Measurements from ENCODE around the gene F13A1. TPM values are rescaled to one million over a fixed set of nuclear protein-coding genes. Genes with fewer than 3 reads are reported as not detected.

Gene F13A1
- polyA plus RNA-seq, 1 donor (not counting 4 experiments of a cell fraction or from before 2014, with no cell fraction given): not detected

DNA sequence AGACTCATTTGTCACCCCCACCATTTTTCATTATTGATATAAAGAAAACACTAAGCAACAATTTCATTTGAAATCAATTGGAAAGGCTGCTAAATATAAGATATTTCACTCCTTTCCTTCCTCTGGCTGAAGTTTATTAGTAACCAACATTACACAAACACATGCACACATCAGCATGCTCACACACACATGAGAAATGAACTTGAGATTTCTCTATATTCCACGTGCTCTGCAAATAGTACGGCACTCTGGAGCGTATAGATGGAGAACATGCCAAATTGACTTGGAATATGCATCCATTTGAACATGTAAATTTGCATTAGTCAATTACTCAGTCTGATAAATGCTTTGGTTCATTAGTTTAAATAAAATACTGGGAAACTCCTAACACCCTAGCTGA lies 37.1 kb upstream of the F13A1 start:
- H4K20me1 ChIP-seq (ENCODE audit: control insufficient read depth, extremely low read depth, insufficient read depth, low read length): no peaks in the 10 kb centered on the region
- H2AFZ ChIP-seq (ENCODE audit: control insufficient read depth, low read length): no peak overlapping the region
- no peaks in the 10 kb centered on the region for H3K27me3 ChIP-seq (ENCODE audit: control insufficient read depth, extremely low read depth, insufficient read depth, low read length)
- no peaks in the 10 kb centered on the region for H3K9me3 ChIP-seq (ENCODE audit: control insufficient read depth, low read depth, low read length)
- DNase-seq (ENCODE audit: low read depth, low spot score) (no peak), FAIRE-seq (no peak)
- dilution Hi-C loops (cut with MboI; ENCODE audit: extremely low pct_ligation_motif_present, low sequenced_read_pairs): no loop called here
- H3K79me2 ChIP-seq (ENCODE audit: control insufficient read depth, insufficient read depth, low read length): no peaks in the 10 kb centered on the region
- H3K9ac ChIP-seq (ENCODE audit: control insufficient read depth, extremely low read depth, insufficient read depth, low read length): no peak overlapping the region
- TF ChIP-seq, protein P1, sequence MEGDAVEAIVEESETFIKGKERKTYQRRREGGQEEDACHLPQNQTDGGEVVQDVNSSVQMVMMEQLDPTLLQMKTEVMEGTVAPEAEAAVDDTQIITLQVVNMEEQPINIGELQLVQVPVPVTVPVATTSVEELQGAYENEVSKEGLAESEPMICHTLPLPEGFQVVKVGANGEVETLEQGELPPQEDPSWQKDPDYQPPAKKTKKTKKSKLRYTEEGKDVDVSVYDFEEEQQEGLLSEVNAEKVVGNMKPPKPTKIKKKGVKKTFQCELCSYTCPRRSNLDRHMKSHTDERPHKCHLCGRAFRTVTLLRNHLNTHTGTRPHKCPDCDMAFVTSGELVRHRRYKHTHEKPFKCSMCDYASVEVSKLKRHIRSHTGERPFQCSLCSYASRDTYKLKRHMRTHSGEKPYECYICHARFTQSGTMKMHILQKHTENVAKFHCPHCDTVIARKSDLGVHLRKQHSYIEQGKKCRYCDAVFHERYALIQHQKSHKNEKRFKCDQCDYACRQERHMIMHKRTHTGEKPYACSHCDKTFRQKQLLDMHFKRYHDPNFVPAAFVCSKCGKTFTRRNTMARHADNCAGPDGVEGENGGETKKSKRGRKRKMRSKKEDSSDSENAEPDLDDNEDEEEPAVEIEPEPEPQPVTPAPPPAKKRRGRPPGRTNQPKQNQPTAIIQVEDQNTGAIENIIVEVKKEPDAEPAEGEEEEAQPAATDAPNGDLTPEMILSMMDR (optimal IDR thresholded peaks at IDR 0.05 in 1 of 3, IDR thresholded peaks at IDR 0.05 in 1 of 3, conservative IDR thresholded peaks at IDR 0.05 in 1 of 3; ENCODE audit: extremely low read depth in 1 of 3, insufficient read depth in 2 of 3, low read length in 3 of 3): no peak
- no peak for TF ChIP-seq EZH2 (IDR thresholded peaks at IDR 0.05; ENCODE audit: low read length)
- H3K4me2 ChIP-seq (ENCODE audit: control insufficient read depth, extremely low read depth, insufficient read depth, low read depth, low read length): no peak overlapping the region
- H3K27ac ChIP-seq (ENCODE audit: control insufficient read depth, insufficient read depth, low read length): no peak overlapping the region
- H3K4me3 ChIP-seq (ENCODE audit: control insufficient read depth in 2 of 3, extremely low read depth in 1 of 3, insufficient read depth in 2 of 3, low read depth in 1 of 3, low read length in 3 of 3): no peak overlapping the region
- H3K9me1 ChIP-seq (ENCODE audit: control insufficient read depth, extremely low read depth, insufficient read depth, low read length): no peaks in the 10 kb centered on the region
- H3K36me3 ChIP-seq (ENCODE audit: control insufficient read depth in 2 of 2, extremely low read depth in 1 of 2, insufficient read depth in 2 of 2, low read length in 2 of 2): no peaks in the 10 kb centered on the region
- H3K4me1 ChIP-seq (ENCODE audit: control insufficient read depth, extremely low read depth, insufficient read depth, low read length): no peaks in the 10 kb centered on the region

DNA sequence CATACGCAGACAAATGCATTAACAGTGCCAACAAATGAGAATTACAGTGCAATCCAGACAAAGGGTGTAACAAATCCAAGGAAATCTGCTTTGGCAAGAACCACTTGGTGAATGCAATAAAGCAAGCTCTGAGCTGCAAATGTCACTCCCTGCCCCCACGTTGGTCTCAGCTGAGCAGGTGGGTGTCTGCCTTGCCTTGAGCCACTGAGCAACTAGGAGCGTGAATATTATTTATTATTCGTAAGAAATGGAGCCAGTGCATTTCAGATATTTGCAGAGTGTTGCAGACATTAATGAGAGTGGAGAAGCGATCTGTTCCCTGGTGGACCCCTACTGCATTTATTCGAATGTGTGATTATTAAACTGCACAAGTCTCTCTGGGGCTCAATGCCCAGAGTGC lies 36.6 kb upstream of the F13A1 start:
- dilution Hi-C loops (cut with MboI; ENCODE audit: extremely low pct_ligation_motif_present, low sequenced_read_pairs): no loop called here
- no peak for FAIRE-seq

DNA sequence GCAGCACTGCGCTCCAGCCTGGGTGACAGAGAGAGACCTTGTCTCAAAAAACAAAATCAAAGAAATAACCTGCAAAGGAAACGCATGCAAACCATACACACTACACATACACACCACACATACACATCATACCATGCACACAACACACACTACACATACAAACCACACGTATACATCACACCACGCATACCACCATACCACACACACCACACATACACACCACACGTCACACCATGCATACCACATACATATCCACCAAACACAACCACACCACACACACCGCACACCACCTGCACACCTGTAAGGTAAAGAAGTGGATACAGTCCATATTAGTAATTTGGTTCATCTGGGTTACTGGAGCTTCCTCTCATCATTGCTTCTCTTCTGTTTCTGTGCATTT lies 32.3 kb upstream of the F13A1 start:
- Histone ChIP-seq H3K9me3 (ENCODE audit: control insufficient read depth, low read depth, low read length) (no peaks in the 10 kb centered on the region), H3K9me1 (ENCODE audit: control insufficient read depth, extremely low read depth, insufficient read depth, low read length) (no peaks in the 10 kb centered on the region), H3K4me3 (ENCODE audit: control insufficient read depth in 2 of 3, extremely low read depth in 1 of 3, insufficient read depth in 2 of 3, low read depth in 1 of 3, low read length in 3 of 3) (no peak overlapping the region), H3K27ac (ENCODE audit: control insufficient read depth, insufficient read depth, low read length) (no peak overlapping the region), H3K4me1 (ENCODE audit: control insufficient read depth, extremely low read depth, insufficient read depth, low read length) (no peaks in the 10 kb centered on the region), H4K20me1 (ENCODE audit: control insufficient read depth, extremely low read depth, insufficient read depth, low read length) (no peaks in the 10 kb centered on the region), H3K79me2 (ENCODE audit: control insufficient read depth, insufficient read depth, low read length) (no peaks in the 10 kb centered on the region), H3K4me2 (ENCODE audit: control insufficient read depth, extremely low read depth, insufficient read depth, low read depth, low read length) (no peak overlapping the region), H2AFZ (ENCODE audit: control insufficient read depth, low read length) (no peak overlapping the region), H3K9ac (ENCODE audit: control insufficient read depth, extremely low read depth, insufficient read depth, low read length) (no peak overlapping the region), H3K36me3 (ENCODE audit: control insufficient read depth in 2 of 2, extremely low read depth in 1 of 2, insufficient read depth in 2 of 2, low read length in 2 of 2) (no peaks in the 10 kb centered on the region), H3K27me3 (ENCODE audit: control insufficient read depth, extremely low read depth, insufficient read depth, low read length) (no peaks in the 10 kb centered on the region)
- no peak for FAIRE-seq
- dilution Hi-C loops (cut with MboI; ENCODE audit: extremely low pct_ligation_motif_present, low sequenced_read_pairs): no loop called here
- DNase-seq (ENCODE audit: low read depth, low spot score): no peak
- TF ChIP-seq, protein P1 (optimal IDR thresholded peaks at IDR 0.05 in 1 of 3, IDR thresholded peaks at IDR 0.05 in 1 of 3, conservative IDR thresholded peaks at IDR 0.05 in 1 of 3; ENCODE audit: extremely low read depth in 1 of 3, insufficient read depth in 2 of 3, low read length in 3 of 3): no peak
- TF ChIP-seq EZH2 (IDR thresholded peaks at IDR 0.05; ENCODE audit: low read length): no peak

More for the DNA sequence above, 36.6 kb upstream of the F13A1 start:
- no peak overlapping the region for H3K9ac ChIP-seq (ENCODE audit: control insufficient read depth, extremely low read depth, insufficient read depth, low read length)
- H3K4me2 ChIP-seq (ENCODE audit: control insufficient read depth, extremely low read depth, insufficient read depth, low read depth, low read length): no peak overlapping the region
- no peak for DNase-seq (ENCODE audit: low read depth, low spot score)
- H3K9me1 ChIP-seq (ENCODE audit: control insufficient read depth, extremely low read depth, insufficient read depth, low read length): no peaks in the 10 kb centered on the region
- H2AFZ ChIP-seq (ENCODE audit: control insufficient read depth, low read length): no peak overlapping the region
- no peaks in the 10 kb centered on the region for H3K36me3 ChIP-seq (ENCODE audit: control insufficient read depth in 2 of 2, extremely low read depth in 1 of 2, insufficient read depth in 2 of 2, low read length in 2 of 2)
- no peaks in the 10 kb centered on the region for H3K4me1 ChIP-seq (ENCODE audit: control insufficient read depth, extremely low read depth, insufficient read depth, low read length)
- H4K20me1 ChIP-seq (ENCODE audit: control insufficient read depth, extremely low read depth, insufficient read depth, low read length): no peaks in the 10 kb centered on the region
- no peak overlapping the region for H3K4me3 ChIP-seq (ENCODE audit: control insufficient read depth in 2 of 3, extremely low read depth in 1 of 3, insufficient read depth in 2 of 3, low read depth in 1 of 3, low read length in 3 of 3)
- no peaks in the 10 kb centered on the region for H3K9me3 ChIP-seq (ENCODE audit: control insufficient read depth, low read depth, low read length)
- H3K27ac ChIP-seq (ENCODE audit: control insufficient read depth, insufficient read depth, low read length): no peak overlapping the region
- no peaks in the 10 kb centered on the region for H3K79me2 ChIP-seq (ENCODE audit: control insufficient read depth, insufficient read depth, low read length)
- no peak for TF ChIP-seq EZH2 (IDR thresholded peaks at IDR 0.05; ENCODE audit: low read length)
- no peaks in the 10 kb centered on the region for H3K27me3 ChIP-seq (ENCODE audit: control insufficient read depth, extremely low read depth, insufficient read depth, low read length)

Measured in keratinocyte (primary cell).